ENCODE results near the gene C8A. TPM values are rescaled to one million over a fixed set of nuclear protein-coding genes. Genes with fewer than 3 reads are reported as not detected.

C8A gene
- total RNA-seq, 4 donors from 2014 or later = not detected

DNA sequence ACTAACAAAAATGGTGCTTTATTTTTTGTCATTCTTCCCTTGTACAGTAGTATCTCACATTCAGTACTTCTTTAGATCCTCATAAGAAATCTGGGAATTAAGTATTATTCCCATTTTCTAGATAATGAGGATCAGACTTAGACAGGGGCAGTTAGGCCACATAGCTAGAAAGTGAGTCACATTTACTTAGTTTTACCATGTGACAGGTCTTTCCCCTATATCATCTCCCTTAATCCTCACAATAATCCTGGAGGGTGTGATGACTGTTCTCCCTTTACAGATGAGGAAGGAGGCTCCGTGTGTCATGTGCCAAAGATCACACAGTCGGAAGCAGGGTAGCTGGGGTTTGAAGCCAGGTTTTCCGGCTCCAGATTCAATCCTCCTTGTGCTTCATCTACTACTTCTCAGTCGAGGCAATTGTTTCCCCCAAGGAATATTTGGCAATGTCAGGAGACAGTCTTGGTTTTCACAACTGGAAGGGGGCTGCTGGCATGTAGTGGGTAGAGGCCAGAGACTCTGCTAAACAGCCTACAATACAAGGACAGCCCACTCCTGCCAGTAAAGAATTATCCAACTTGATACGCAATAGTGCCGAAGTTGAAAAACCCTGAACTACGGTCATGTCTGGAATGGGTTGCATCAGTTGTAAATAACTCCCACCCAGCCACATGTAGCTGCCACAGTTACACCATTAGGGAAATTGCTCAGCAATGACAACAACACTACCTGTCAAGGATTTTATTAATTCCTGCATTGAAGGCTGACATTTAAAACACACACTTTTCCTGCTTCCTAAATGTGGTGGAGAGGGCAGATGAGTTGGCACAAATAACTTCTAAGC is 56.7 kb downstream of the C8A start:
- Histone ChIP-seq H3K27me3 (no peaks in the 10 kb centered on the region), H3K27ac (no peak overlapping the region), H3K4me1 (peaks cover 0 to 5% (median 0%) of the 10 kb centered on the region in 4 donors), H3K36me3 (no peaks in the 10 kb centered on the region), H3K9me3 (no peaks in the 10 kb centered on the region), H3K4me3 (no peak overlapping the region)
- DNase-seq (ENCODE audit: low spot score in 2 of 2) = no peak
- 80 to 85% methylated on average over 7 of the region's 7 CpGs for WGBS, 2 donors
- TF ChIP-seq POLR2A (IDR thresholded peaks at IDR 0.05) (no peak), EP300 (IDR thresholded peaks at IDR 0.05) (no peak)
- TF ChIP-seq, protein P1, sequence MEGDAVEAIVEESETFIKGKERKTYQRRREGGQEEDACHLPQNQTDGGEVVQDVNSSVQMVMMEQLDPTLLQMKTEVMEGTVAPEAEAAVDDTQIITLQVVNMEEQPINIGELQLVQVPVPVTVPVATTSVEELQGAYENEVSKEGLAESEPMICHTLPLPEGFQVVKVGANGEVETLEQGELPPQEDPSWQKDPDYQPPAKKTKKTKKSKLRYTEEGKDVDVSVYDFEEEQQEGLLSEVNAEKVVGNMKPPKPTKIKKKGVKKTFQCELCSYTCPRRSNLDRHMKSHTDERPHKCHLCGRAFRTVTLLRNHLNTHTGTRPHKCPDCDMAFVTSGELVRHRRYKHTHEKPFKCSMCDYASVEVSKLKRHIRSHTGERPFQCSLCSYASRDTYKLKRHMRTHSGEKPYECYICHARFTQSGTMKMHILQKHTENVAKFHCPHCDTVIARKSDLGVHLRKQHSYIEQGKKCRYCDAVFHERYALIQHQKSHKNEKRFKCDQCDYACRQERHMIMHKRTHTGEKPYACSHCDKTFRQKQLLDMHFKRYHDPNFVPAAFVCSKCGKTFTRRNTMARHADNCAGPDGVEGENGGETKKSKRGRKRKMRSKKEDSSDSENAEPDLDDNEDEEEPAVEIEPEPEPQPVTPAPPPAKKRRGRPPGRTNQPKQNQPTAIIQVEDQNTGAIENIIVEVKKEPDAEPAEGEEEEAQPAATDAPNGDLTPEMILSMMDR (IDR thresholded peaks at IDR 0.05) = no peak

DNA sequence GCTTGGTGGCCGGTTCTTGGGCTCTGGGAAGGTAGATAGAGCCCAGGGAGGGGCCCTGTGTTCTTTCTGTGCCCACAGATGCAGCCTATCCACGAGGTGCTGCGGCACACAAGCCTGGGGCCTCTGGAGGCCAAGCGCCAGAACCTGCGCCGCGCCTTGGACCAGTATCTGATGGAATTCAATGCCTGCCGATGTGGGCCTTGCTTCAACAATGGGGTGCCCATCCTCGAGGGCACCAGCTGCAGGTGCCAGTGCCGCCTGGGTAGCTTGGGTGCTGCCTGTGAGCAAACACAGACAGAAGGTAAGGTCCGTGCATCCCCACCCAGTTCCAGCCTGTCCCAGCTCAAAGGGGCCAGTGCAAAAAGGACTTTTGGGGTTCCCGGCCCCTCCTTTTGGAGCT is 57.7 kb downstream of the C8A start:
- TF ChIP-seq EP300 (IDR thresholded peaks at IDR 0.05) (no peak), POLR2A (IDR thresholded peaks at IDR 0.05) (no peak)
- TF ChIP-seq, protein P1 (IDR thresholded peaks at IDR 0.05) = no peak
- WGBS, 2 donors = 86 to 95% methylated on average over 12 of the region's 12 CpGs
- no peak for DNase-seq (ENCODE audit: low spot score in 2 of 2)
- Histone ChIP-seq H3K4me1 (peaks cover 0 to 5% (median 0%) of the 10 kb centered on the region in 4 donors), H3K27me3 (no peaks in the 10 kb centered on the region), H3K36me3 (no peaks in the 10 kb centered on the region), H3K27ac (no peak overlapping the region), H3K9me3 (no peaks in the 10 kb centered on the region), H3K4me3 (no peak overlapping the region)

DNA sequence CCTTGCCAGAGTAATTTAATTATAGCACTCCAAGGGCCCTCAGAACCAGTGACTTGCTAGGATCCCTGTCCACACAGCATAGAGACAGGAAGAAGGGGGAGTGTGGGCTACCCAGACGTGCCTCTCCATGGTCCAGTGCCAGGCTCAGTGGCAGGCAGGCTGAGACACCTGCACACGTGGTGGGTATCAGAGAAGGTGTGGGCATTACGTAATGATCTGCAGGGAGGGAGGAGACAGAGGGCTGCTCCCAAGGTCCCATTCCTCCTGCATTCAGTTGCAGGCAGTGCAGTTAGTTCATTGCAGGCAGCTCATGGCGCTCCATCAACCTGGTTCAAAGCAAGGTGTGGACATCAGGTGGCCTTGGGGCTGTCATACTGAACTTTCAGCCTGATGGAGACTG is 61.4 kb downstream of the C8A start:
- no peak for DNase-seq (ENCODE audit: low spot score in 2 of 2)
- TF ChIP-seq, protein P1 (IDR thresholded peaks at IDR 0.05) = no peak
- TF ChIP-seq POLR2A (IDR thresholded peaks at IDR 0.05) (no peak), EP300 (IDR thresholded peaks at IDR 0.05) (no peak)
- no peaks in the 10 kb centered on the region for H3K27me3 ChIP-seq
- WGBS, 2 donors = 66 to 74% methylated on average over 4 of the region's 4 CpGs
- no peak overlapping the region for H3K4me3 ChIP-seq
- H3K4me1 ChIP-seq = no peaks in the 10 kb centered on the region
- H3K9me3 ChIP-seq = no peaks in the 10 kb centered on the region
- H3K36me3 ChIP-seq = no peaks in the 10 kb centered on the region
- H3K27ac ChIP-seq = no peak overlapping the region

DNA sequence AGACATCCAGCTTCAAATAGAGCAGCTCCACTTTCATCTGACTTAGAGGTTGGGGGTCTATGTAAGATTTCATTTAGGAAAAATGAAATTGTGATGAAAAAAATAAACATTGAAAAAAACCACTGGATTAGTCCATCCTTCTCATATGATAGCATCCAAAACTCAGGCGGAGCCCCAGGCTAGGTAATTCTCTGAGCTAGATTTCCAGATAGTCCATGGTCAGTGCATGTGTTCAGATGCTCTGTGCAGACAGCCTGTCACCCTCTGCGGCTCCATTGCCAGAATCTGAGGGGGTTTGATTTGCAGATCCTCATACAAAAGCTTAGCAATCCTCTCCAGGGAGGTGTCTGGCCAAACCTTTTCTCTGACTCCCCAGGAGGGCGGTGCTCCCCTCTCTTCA is 62.0 kb downstream of the C8A start:
- no peak overlapping the region for H3K4me3 ChIP-seq
- H3K9me3 ChIP-seq = no peaks in the 10 kb centered on the region
- H3K27me3 ChIP-seq = no peaks in the 10 kb centered on the region
- no peaks in the 10 kb centered on the region for H3K4me1 ChIP-seq
- no peak for DNase-seq (ENCODE audit: low spot score in 2 of 2)
- TF ChIP-seq POLR2A (IDR thresholded peaks at IDR 0.05) = no peak
- TF ChIP-seq, protein P1 (IDR thresholded peaks at IDR 0.05) = no peak
- no peak for TF ChIP-seq EP300 (IDR thresholded peaks at IDR 0.05)
- no peak overlapping the region for H3K27ac ChIP-seq
- H3K36me3 ChIP-seq = no peaks in the 10 kb centered on the region
- 84 to 89% methylated on average over 3 of the region's 3 CpGs for WGBS, 2 donors

DNA sequence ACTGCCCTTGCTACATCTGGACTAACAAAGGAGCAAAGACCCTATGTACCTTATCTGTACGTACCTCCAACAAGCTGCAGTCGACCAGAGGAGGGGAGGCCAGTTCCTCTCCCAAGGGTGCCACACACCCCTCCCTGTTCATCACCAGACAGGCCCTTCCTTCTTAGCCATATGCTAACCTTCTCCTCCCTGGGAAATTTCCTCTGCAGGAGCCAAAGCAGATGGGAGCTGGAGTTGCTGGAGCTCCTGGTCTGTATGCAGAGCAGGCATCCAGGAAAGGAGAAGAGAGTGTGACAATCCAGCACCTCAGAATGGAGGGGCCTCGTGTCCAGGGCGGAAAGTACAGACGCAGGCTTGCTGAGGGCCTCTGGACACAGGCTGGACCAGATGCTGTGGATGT is 62.8 kb downstream of the C8A start:
- H3K4me1 ChIP-seq = no peaks in the 10 kb centered on the region
- TF ChIP-seq EP300 (IDR thresholded peaks at IDR 0.05) (no peak), POLR2A (IDR thresholded peaks at IDR 0.05) (no peak)
- TF ChIP-seq, protein P1 (IDR thresholded peaks at IDR 0.05) = no peak

More for the DNA sequence above, 62.8 kb downstream of the C8A start:
- no peaks in the 10 kb centered on the region for H3K9me3 ChIP-seq
- 64 to 70% methylated on average over 5 of the region's 5 CpGs for WGBS, 2 donors
- no peak overlapping the region for H3K27ac ChIP-seq
- no peak overlapping the region for H3K4me3 ChIP-seq
- DNase-seq (ENCODE audit: low spot score in 2 of 2) = no peak
- no peaks in the 10 kb centered on the region for H3K36me3 ChIP-seq
- H3K27me3 ChIP-seq = no peaks in the 10 kb centered on the region
